ENCODE data around the gene CLK3.

CLK3 gene

GRCh38 chr15:74580538-74581350 lies 34.9 kb upstream of the CLK3 start:
- H3K4me3 ChIP-seq (ENCODE audit: low read depth, low read length) = no peak overlapping the region
- DNase-seq (ENCODE audit: low read depth) = no peak
- TF ChIP-seq CTCF (IDR thresholded peaks at IDR 0.05; ENCODE audit: control insufficient read depth, extremely low read depth, insufficient read depth) = no peak

GRCh38 chr15:74584204-74584603 lies 31.4 kb upstream of the CLK3 start:
- DNase-seq (ENCODE audit: low read depth) = no peak
- H3K4me3 ChIP-seq (ENCODE audit: low read depth, low read length) = no peak overlapping the region
- TF ChIP-seq CTCF (IDR thresholded peaks at IDR 0.05; ENCODE audit: control insufficient read depth, extremely low read depth, insufficient read depth) = no peak

GRCh38 chr15:74584779-74585178 lies 30.9 kb upstream of the CLK3 start:
- no peak for DNase-seq (ENCODE audit: low read depth)
- no peak for TF ChIP-seq CTCF (IDR thresholded peaks at IDR 0.05; ENCODE audit: control insufficient read depth, extremely low read depth, insufficient read depth)
- no peak overlapping the region for H3K4me3 ChIP-seq (ENCODE audit: low read depth, low read length)

- TF ChIP-seq CTCF (IDR thresholded peaks at IDR 0.05; ENCODE audit: control insufficient read depth, extremely low read depth, insufficient read depth) = no peak
- H3K4me3 ChIP-seq (ENCODE audit: low read depth, low read length) = no peak overlapping the region
- no peak for DNase-seq (ENCODE audit: low read depth)
Observed at GRCh38 chr15:74585191-74585590, 30.4 kb upstream of the CLK3 start.

- no peak overlapping the region for H3K4me3 ChIP-seq (ENCODE audit: low read depth, low read length)
- no peak for TF ChIP-seq CTCF (IDR thresholded peaks at IDR 0.05; ENCODE audit: control insufficient read depth, extremely low read depth, insufficient read depth)
- no peak for DNase-seq (ENCODE audit: low read depth)
Observed at GRCh38 chr15:74585857-74586256, 29.8 kb upstream of the CLK3 start.

GRCh38 chr15:74589826-74590225 lies 25.8 kb upstream of the CLK3 start:
- H3K4me3 ChIP-seq (ENCODE audit: low read depth, low read length) = no peak overlapping the region
- TF ChIP-seq CTCF (IDR thresholded peaks at IDR 0.05; ENCODE audit: control insufficient read depth, extremely low read depth, insufficient read depth) = no peak
- no peak for DNase-seq (ENCODE audit: low read depth)

GRCh38 chr15:74592222-74592621 lies 23.4 kb upstream of the CLK3 start:
- DNase-seq (ENCODE audit: low read depth) = no peak
- no peak overlapping the region for H3K4me3 ChIP-seq (ENCODE audit: low read depth, low read length)
- TF ChIP-seq CTCF (IDR thresholded peaks at IDR 0.05; ENCODE audit: control insufficient read depth, extremely low read depth, insufficient read depth) = no peak

Data from LNCaP clone FGC (cell line).